CD4-positive, alpha-beta T cell treated with Interleukin-4 for 1 hour (primary cell): ENCODE results near the gene IKZF3.
A peak's percentile ranks its signal among the peaks of the same experiment; 100 is the strongest.
"Not testable (repeated sequence)": the region's sequence is repeated elsewhere in the genome, so short reads cannot be mapped to it uniquely, and the experiment has no call there.

ENCODE experiments used
- DNase-seq, 2 donors: peaks; one replicate each; pipeline ENCODE4 v3.0.0-alpha.2; 2020 to 2022

The IKZF3 gene

GRCh38 chr17:39855911-39856649 is 8.0 kb downstream of the IKZF3 start:
- DNase-seq, result not testable (repeated sequence)

GRCh38 chr17:39854909-39855308 is 9.2 kb downstream of the IKZF3 start:
- DNase-seq, result no peak

- no peak for DNase-seq
Observed at GRCh38 chr17:39852239-39852638, 11.9 kb downstream of the IKZF3 start.

- DNase-seq, result not testable (repeated sequence)
Observed at GRCh38 chr17:39850186-39850585, 13.9 kb downstream of the IKZF3 start.

GRCh38 chr17:39848600-39848999 is 15.5 kb downstream of the IKZF3 start:
- DNase-seq, result peak in 1 of 2 donors; percentile 31

GRCh38 chr17:39846205-39846604 is 17.9 kb downstream of the IKZF3 start:
- DNase-seq, result no peak

- DNase-seq, result peak in 1 of 2 donors; percentile 53
Observed at GRCh38 chr17:39845052-39845846, 18.9 kb downstream of the IKZF3 start.

- no peak for DNase-seq
Observed at GRCh38 chr17:39841134-39841683, 22.9 kb downstream of the IKZF3 start.

GRCh38 chr17:39838784-39839183 is 25.3 kb downstream of the IKZF3 start:
- DNase-seq, result no peak

- no peak for DNase-seq
Observed at GRCh38 chr17:39838057-39838456, 26.1 kb downstream of the IKZF3 start.

- no peak for DNase-seq
Observed at GRCh38 chr17:39836117-39836516, 28.0 kb downstream of the IKZF3 start.

GRCh38 chr17:39835038-39835786 is 28.9 kb downstream of the IKZF3 start:
- no peak for DNase-seq

GRCh38 chr17:39834017-39834416 is 30.1 kb downstream of the IKZF3 start:
- DNase-seq, result no peak

GRCh38 chr17:39831588-39831987 is 32.5 kb downstream of the IKZF3 start:
- no peak for DNase-seq

- no peak for DNase-seq
Observed at GRCh38 chr17:39828443-39828842, 35.7 kb downstream of the IKZF3 start.

GRCh38 chr17:39826334-39826733 is 37.8 kb downstream of the IKZF3 start:
- no peak for DNase-seq

- no peak for DNase-seq
Observed at GRCh38 chr17:39823407-39824054, 40.6 kb downstream of the IKZF3 start.

GRCh38 chr17:39822051-39822451 is 42.1 kb downstream of the IKZF3 start:
- peak in 1 of 2 donors; percentile 27 for DNase-seq

- no peak for DNase-seq
Observed at GRCh38 chr17:39820987-39821386, 43.1 kb downstream of the IKZF3 start.

- peak in 1 of 2 donors; percentile 35 for DNase-seq
Observed at GRCh38 chr17:39820541-39820940, 43.6 kb downstream of the IKZF3 start.

- peak; percentile 56 to 70 for DNase-seq
Observed at GRCh38 chr17:39818358-39819000, 45.6 kb downstream of the IKZF3 start.

GRCh38 chr17:39816272-39816671 is 47.8 kb downstream of the IKZF3 start:
- DNase-seq, result no peak
